Ascending aorta (tissue), 2 donors: ENCODE data around the gene SH3PXD2A. TPM values are rescaled to one million over a fixed set of nuclear protein-coding genes. Genes with fewer than 3 reads are reported as not detected.

Experiments used
- DNase-seq, 2 donors: peaks; one replicate each; pipeline ENCODE4 v3.0.0-alpha.2; 2019; ENCODE audit warnings: low spot score in 2 of 2
- H3K27ac ChIP-seq, 2 donors: fragments of 200-600 bp; sonication (generic); one replicate each; pipeline ENCODE4 v1.5.1; 2016 to 2017; ENCODE audit warnings: mild to moderate bottlenecking in 1 of 2
- H3K27me3 ChIP-seq: fragments of 200-600 bp; sonication (generic); one replicate; pipeline ENCODE4 v1.5.1; 2017
- H3K36me3 ChIP-seq, 2 donors: fragments of 200-600 bp; sonication (generic); one replicate each; pipeline ENCODE4 v1.5.1; 2016
- H3K4me1 ChIP-seq, 2 donors: fragments of 200-600 bp; sonication (generic); one replicate each; pipeline ENCODE4 v1.5.1; 2016 to 2017; ENCODE audit warnings: mild to moderate bottlenecking in 1 of 2
- H3K4me3 ChIP-seq, 2 donors: fragments of 200-600 bp; sonication (generic); one replicate each; pipeline ENCODE4 v1.5.1; 2016 to 2017; ENCODE audit warnings: mild to moderate bottlenecking in 1 of 2
- H3K9me3 ChIP-seq, 2 donors: fragments of 200-600 bp; sonication (generic); one replicate each; pipeline ENCODE4 v1.5.1; 2016
- CTCF ChIP-seq, 3 experiments: fragments of 200-600 bp in 2 of 3; fragments of 450-650 bp in 1 of 3; sonication (generic) in 2 of 3; IDR thresholded peaks; one replicate each; pipeline ENCODE4 v1.5.1; 2016 to 2019; ENCODE audit warnings: antibody characterized with exemption in 3 of 3, mild to moderate bottlenecking in 1 of 3, moderate library complexity in 1 of 3
- intact Hi-C: fragments of 100-400 bp; cut with DNase I; formaldehyde crosslinking; loops from one replicate; pipeline ENCODE4 v1.15.1; 2023
- total RNA-seq: library from RNA; depleted of rRNA; stranded (reverse); fragments of >200 nt; gene quantifications from one replicate; pipeline ENCODE4 v1.1.0, GENCODE V29; 2016

Gene SH3PXD2A
- total RNA-seq, 1 donor from 2014 or later, result 50.0 TPM

- intact Hi-C loops, result no loop called here
- H3K4me1 ChIP-seq, result no peaks in the 10 kb centered on the region
- H3K27me3 ChIP-seq, result no peaks in the 10 kb centered on the region
- H3K4me3 ChIP-seq, result no peak overlapping the region
- peaks cover 0 to 12% of the 10 kb centered on the region in 2 donors for H3K36me3 ChIP-seq
- no peaks in the 10 kb centered on the region for H3K9me3 ChIP-seq
- no peak for DNase-seq
- no peak overlapping the region for H3K27ac ChIP-seq
- no peak for TF ChIP-seq CTCF (IDR thresholded peaks at IDR 0.05)
These were observed 52.6 kb downstream of the SH3PXD2A start for GRCh38 chr10:103802637-103803353.

DNA sequence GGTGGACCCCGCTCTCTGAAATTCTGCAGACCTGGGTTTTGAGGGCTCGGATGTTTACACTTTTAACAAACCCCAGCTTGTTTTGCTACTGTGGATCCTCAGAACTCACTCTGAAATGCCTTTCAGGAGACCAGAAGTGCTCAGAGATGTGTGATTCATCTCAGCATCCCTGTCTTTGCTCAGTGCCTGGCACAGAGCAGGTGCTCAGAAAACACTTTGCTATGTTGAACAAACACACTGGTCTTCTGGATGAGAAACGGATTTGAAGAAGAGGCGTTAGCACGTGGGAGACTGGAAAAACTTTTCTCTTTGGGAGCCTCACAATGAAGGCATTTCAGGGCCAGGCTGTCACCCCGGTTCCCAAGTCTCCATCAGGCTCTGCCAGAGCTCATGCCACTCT, 53.3 kb downstream of the SH3PXD2A start:
- Histone ChIP-seq H3K4me3 (no peak overlapping the region), H3K27ac (no peak overlapping the region), H3K27me3 (no peaks in the 10 kb centered on the region), H3K9me3 (no peaks in the 10 kb centered on the region), H3K4me1 (no peaks in the 10 kb centered on the region), H3K36me3 (peaks cover 0 to 12% of the 10 kb centered on the region in 2 donors)
- no peak for TF ChIP-seq CTCF (IDR thresholded peaks at IDR 0.05)
- DNase-seq, result no peak
- intact Hi-C loops, result no loop called here

- no peak for DNase-seq
- TF ChIP-seq CTCF (IDR thresholded peaks at IDR 0.05), result no peak
- intact Hi-C loops, result no loop called here
- Histone ChIP-seq H3K27me3 (no peaks in the 10 kb centered on the region), H3K9me3 (no peaks in the 10 kb centered on the region), H3K4me3 (no peak overlapping the region), H3K36me3 (peaks cover 0 to 12% of the 10 kb centered on the region in 2 donors), H3K4me1 (no peaks in the 10 kb centered on the region), H3K27ac (no peak overlapping the region)
These were observed 54.4 kb downstream of the SH3PXD2A start for GRCh38 chr10:103800789-103801540.

DNA sequence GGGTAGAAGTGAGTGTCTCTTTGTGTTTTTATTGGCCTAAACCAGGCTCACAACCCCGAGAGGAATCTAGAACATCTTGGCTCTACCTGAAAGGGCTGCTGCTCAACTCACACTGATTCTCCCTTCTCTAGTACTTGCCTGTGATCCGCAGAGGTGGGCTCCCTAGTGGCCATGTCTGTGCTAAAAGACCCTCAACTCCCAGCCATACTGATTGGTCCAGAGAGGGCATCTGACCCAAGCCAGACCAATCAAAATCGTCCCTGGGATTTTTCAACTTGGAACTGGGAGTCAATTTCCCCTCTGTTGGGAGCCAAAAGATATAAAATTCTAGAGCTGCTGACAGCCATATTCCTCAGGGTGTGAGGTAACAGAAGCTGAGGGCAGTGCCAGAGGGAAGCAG, 55.3 kb downstream of the SH3PXD2A start:
- Histone ChIP-seq H3K27me3 (no peaks in the 10 kb centered on the region), H3K4me3 (no peak overlapping the region), H3K36me3 (peaks cover 0 to 12% of the 10 kb centered on the region in 2 donors), H3K4me1 (no peaks in the 10 kb centered on the region), H3K27ac (no peak overlapping the region), H3K9me3 (no peaks in the 10 kb centered on the region)
- intact Hi-C loops, result no loop called here
- TF ChIP-seq CTCF (IDR thresholded peaks at IDR 0.05), result no peak
- DNase-seq, result no peak

- H3K4me3 ChIP-seq, result no peak overlapping the region
- H3K4me1 ChIP-seq, result no peaks in the 10 kb centered on the region
- TF ChIP-seq CTCF (IDR thresholded peaks at IDR 0.05), result no peak
- peaks cover 0 to 12% of the 10 kb centered on the region in 2 donors for H3K36me3 ChIP-seq
- no peaks in the 10 kb centered on the region for H3K9me3 ChIP-seq
- no peaks in the 10 kb centered on the region for H3K27me3 ChIP-seq
- no peak overlapping the region for H3K27ac ChIP-seq
- intact Hi-C loops, result no loop called here
- DNase-seq, result no peak
These were observed 56.0 kb downstream of the SH3PXD2A start for GRCh38 chr10:103799341-103799740.
